GM12878 (cell line): ENCODE data around the gene C2orf92. TPM values are rescaled to one million over a fixed set of nuclear protein-coding genes. Genes with fewer than 3 reads are reported as not detected.

ENCODE experiments used
- ATAC-seq: fragments of 200-7000 bp; cut with Tn5 transposase; 3 replicates; pipeline ENCODE4 v1.9.1; 2020; ENCODE audit warnings: mild to moderate bottlenecking, moderate library complexity
- BruUV-seq: library from RNA; stranded (reverse); fragments of 400-500 nt; replicated peaks from 2 replicates; lab custom pipeline; 2021; lab: Mats Ljungman, UMichigan
- CTCF ChIA-PET: fragments of 300-600 bp; sonication (Branson Sonifier 250); formaldehyde crosslinking; extraction: SDS; loops from one replicate; lab custom pipeline; 2021; ENCODE audit warnings: inconsistent platforms; lab: Yijun Ruan, JAX
- POLR2A ChIA-PET: fragments of 350-600 bp; formaldehyde crosslinking; extraction: SDS; loops from one replicate; lab custom pipeline; 2021; ENCODE audit warnings: inconsistent platforms; lab: Charles Lee
- RAD21 ChIA-PET: fragments of 300-600 bp; sonication (Branson Sonifier 250); formaldehyde crosslinking; loops from one replicate; lab custom pipeline; 2023; ENCODE audit warnings: antibody characterized with exemption; ENCODE audit not compliant: unreplicated experiment; lab: Charles Lee
- SMC1A ChIA-PET: fragments of 300-600 bp; sonication (Branson Sonifier 250); formaldehyde crosslinking; loops from one replicate; lab custom pipeline; 2023; ENCODE audit not compliant: unreplicated experiment, uncharacterized antibody; lab: Charles Lee
- DNase-seq: peaks from one replicate; pipeline ENCODE4 v3.0.0-alpha.2; 2011; ENCODE audit warnings: low read depth, low spot score
- FAIRE-seq: peaks from 3 replicates; lab custom pipeline; 2011; peaks lifted over from hg19 to GRCh38; lab: Jason Lieb, UNC
- H2AFZ ChIP-seq: 2 replicates; pipeline ENCODE4 v1.6.0; 2011; ENCODE audit warnings: low read depth, low read length, control low read depth; ENCODE audit not compliant: control insufficient read depth
- H3K27ac ChIP-seq: 2 replicates; pipeline ENCODE4 v1.5.1; 2011; ENCODE audit warnings: control low read depth; ENCODE audit not compliant: control insufficient read depth, insufficient read depth
- H3K27me3 ChIP-seq, 2 experiments: replicated peaks in 1 of 2; 2 replicates each; pipeline versions ENCODE4 v1.6.0 to v1.6.1; 2011; ENCODE audit warnings: low read length in 1 of 2; ENCODE audit not compliant: control insufficient read depth in 2 of 2, insufficient read depth in 2 of 2
- H3K36me3 ChIP-seq, 2 experiments: 2 replicates each; pipeline ENCODE4 v1.5.1; 2011; ENCODE audit warnings: low read length in 1 of 2; ENCODE audit not compliant: control insufficient read depth in 2 of 2, insufficient read depth in 2 of 2
- H3K4me1 ChIP-seq: 2 replicates; pipeline ENCODE4 v1.6.1; 2011; ENCODE audit warnings: mild to moderate bottlenecking, low read length, moderate library complexity, mixed read lengths; ENCODE audit not compliant: control insufficient read depth, insufficient read depth
- H3K4me2 ChIP-seq: 2 replicates; pipeline ENCODE4 v1.6.0; 2011; ENCODE audit warnings: control low read depth; ENCODE audit not compliant: control insufficient read depth, insufficient read depth
- H3K4me3 ChIP-seq: fragments of 200-600 bp; sonication (generic); 2 replicates; pipeline ENCODE4 v1.5.1; 2016
- H3K79me2 ChIP-seq: 2 replicates; pipeline ENCODE4 v1.6.0; 2011; ENCODE audit warnings: low read length; ENCODE audit not compliant: control insufficient read depth, insufficient read depth
- H3K9ac ChIP-seq: 2 replicates; pipeline ENCODE4 v1.8.0; 2011; ENCODE audit warnings: low read length, control low read depth, mixed read lengths; ENCODE audit not compliant: control insufficient read depth, insufficient read depth
- H3K9me3 ChIP-seq: replicated peaks from 3 replicates; pipeline ENCODE4 v1.5.1; 2011; ENCODE audit warnings: mild to moderate bottlenecking, low read length; ENCODE audit not compliant: control insufficient read depth, insufficient read depth
- H4K20me1 ChIP-seq: 2 replicates; pipeline ENCODE4 v1.6.0; 2011; ENCODE audit not compliant: control insufficient read depth, insufficient read depth
- ASH2L ChIP-seq: fragments of 300-600, 200-600 bp; sonication (generic); IDR thresholded peaks from 2 replicates; pipeline ENCODE4 v1.6.1; 2017; ENCODE audit warnings: low read depth, mild to moderate bottlenecking, borderline replicate concordance
- ATF3 ChIP-seq: IDR thresholded peaks from 2 replicates; pipeline ENCODE4 v1.6.1; 2011; ENCODE audit warnings: low read depth, mild to moderate bottlenecking, low read length, moderate library complexity, borderline replicate concordance; ENCODE audit errors: extremely low read depth
- BHLHE40 ChIP-seq, 2 experiments: fragments of 450-650 bp in 1 of 2; IDR thresholded peaks; 2 replicates each; pipeline ENCODE4 v1.6.1; 2011 to 2017; ENCODE audit warnings: low read depth in 2 of 2, borderline replicate concordance in 1 of 2, improper control_type of control experiment in 1 of 2, low read length in 1 of 2, mild to moderate bottlenecking in 1 of 2
- EGR1 ChIP-seq, 2 experiments: IDR thresholded peaks; 1 replicate in 1 of 2; 2 replicates in 1 of 2; pipeline ENCODE4 v1.6.1; 2011 to 2012; ENCODE audit warnings: low read depth in 2 of 2, low read length in 2 of 2, borderline replicate concordance in 1 of 2, mild to moderate bottlenecking in 1 of 2, moderate library complexity in 1 of 2
- EP300 ChIP-seq, 2 experiments: fragments of 150-350 bp in 1 of 2; IDR thresholded peaks; 2 replicates each; pipeline ENCODE4 v1.6.1; 2011 to 2012; ENCODE audit warnings: low read depth in 2 of 2, low read length in 2 of 2, borderline replicate concordance in 1 of 2, improper control_type of control experiment in 1 of 2, inconsistent platforms in 1 of 2; ENCODE audit not compliant: control insufficient read depth in 1 of 2
- GATAD2B ChIP-seq: fragments of 450-650 bp; conservative IDR thresholded peaks from 2 replicates; pipeline ENCODE4 v1.6.1; 2017; ENCODE audit warnings: low read depth, mild to moderate bottlenecking, moderate library complexity
- MEF2B ChIP-seq: fragments of 450-650 bp; IDR thresholded peaks from 2 replicates; pipeline ENCODE4 v1.6.1; 2018; ENCODE audit warnings: mild to moderate bottlenecking, moderate library complexity; ENCODE audit not compliant: partially characterized antibody, poor library complexity, severe bottlenecking
- MYC ChIP-seq: IDR thresholded peaks from 2 replicates; pipeline ENCODE4 v1.6.1; 2011; ENCODE audit warnings: mild to moderate bottlenecking, low read length, moderate library complexity, inconsistent platforms; ENCODE audit not compliant: insufficient read depth, insufficient replicate concordance, insufficient read length, severe bottlenecking
- NFIC ChIP-seq: IDR thresholded peaks from 2 replicates; pipeline ENCODE4 v1.6.1; 2012; ENCODE audit warnings: low read depth, mild to moderate bottlenecking, inconsistent platforms, low read length, moderate library complexity
- NFYA ChIP-seq: IDR thresholded peaks from 2 replicates; pipeline ENCODE4 v1.6.1; 2011; ENCODE audit warnings: low read depth, mild to moderate bottlenecking, low read length, improper control_type of control experiment, borderline replicate concordance
- NFYB ChIP-seq: IDR thresholded peaks from 2 replicates; pipeline ENCODE4 v1.6.1; 2011; ENCODE audit warnings: low read depth, mild to moderate bottlenecking, low read length, improper control_type of control experiment, moderate library complexity; ENCODE audit not compliant: insufficient read depth
- POLR2AphosphoS5 ChIP-seq: IDR thresholded peaks from 2 replicates; pipeline ENCODE4 v1.6.1; 2011; ENCODE audit warnings: mild to moderate bottlenecking, low read length, inconsistent platforms
- RELA ChIP-seq: fragments of 450-650 bp; IDR thresholded peaks from 2 replicates; pipeline ENCODE4 v1.8.0; 2014; ENCODE audit warnings: borderline replicate concordance; ENCODE audit not compliant: partially characterized antibody
- SUZ12 ChIP-seq: fragments of 200-600 bp; sonication (generic); IDR thresholded peaks from one replicate; pipeline ENCODE4 v1.6.1; 2018; ENCODE audit warnings: antibody characterized with exemption, mild to moderate bottlenecking; ENCODE audit not compliant: unreplicated experiment
- TCF3 ChIP-seq: IDR thresholded peaks from 2 replicates; pipeline ENCODE4 v1.6.1; 2012; ENCODE audit warnings: low read depth, mild to moderate bottlenecking, low read length, borderline replicate concordance; ENCODE audit not compliant: insufficient read depth
- ZNF274 ChIP-seq: IDR thresholded peaks from one replicate; pipeline ENCODE4 v1.8.0; 2011; ENCODE audit not compliant: insufficient read length, insufficient read depth
- WGBS: methylation state at CpG from one replicate; pipeline ENCODE4 v1.1.6; 2016; ENCODE audit warnings: low lambda C conversion rate; ENCODE audit not compliant: insufficient replicate concordance, insufficient coverage; ENCODE audit errors: missing lambda C conversion rate; 5-methylcytosine and 5-hydroxymethylcytosine counted together
- in situ Hi-C: fragments of 300-500 bp; cut with MboI; formaldehyde crosslinking; loops from 9 replicates; pipeline ENCODE4 v1.14.3; 2018; ENCODE audit warnings: mixed read lengths
- intact Hi-C: fragments of 100-400 bp; cut with micrococcal nuclease; formaldehyde crosslinking; loops from one replicate; pipeline ENCODE4 v1.14.2; 2022; ENCODE audit not compliant: unreplicated experiment
- polyA plus RNA-seq, 11 experiments: library from polyadenylated mRNA; depleted of rRNA in 4 of 11; unstranded in 6 of 11; stranded (reverse) in 5 of 11; fragments of >200 nt; fragmentation: Nextera tagmentation in 4 of 11; fragmentation: Illumina TruSeq in 1 of 11; extraction: Ambion mirVana in 4 of 11; extraction: Trizol in 1 of 11; gene quantifications; 1 replicate in 1 of 11; 2 replicates in 10 of 11; pipeline versions ENCODE4 v1.2.1 to v1.2.3, GENCODE V29; 2011 to 2016; ENCODE audit warnings: inconsistent platforms in 2 of 11, missing spikeins in 2 of 11, low read depth in 1 of 11
- total RNA-seq, 4 experiments: library from RNA; depleted of rRNA in 3 of 4; stranded (reverse); fragments of >200 nt in 3 of 4; fragmentation: Illumina TruSeq in 1 of 4; extraction: Trizol in 1 of 4; gene quantifications; 2 replicates each; pipeline versions ENCODE4 v1.2.1 to v1.2.3, GENCODE V29; 2013 to 2021
- TF ChIP-seq, protein P1 (sequence below): fragments of 450-650 bp; formaldehyde crosslinking; IDR thresholded peaks from 2 replicates; pipeline ENCODE4 v1.4.0; 2020; ENCODE audit warnings: mild to moderate bottlenecking, moderate library complexity

The C2orf92 gene
- total and polyA plus RNA-seq, 10 of the 15 experiments (the other 5 are each of a cell fraction or from before 2014, with no cell fraction given): 0.40 to 10.1 (median 3.7) TPM

GRCh38 chr2:97728091-97728731 is 58.7 kb downstream of the C2orf92 start:
- in situ Hi-C loops (no loop called here), intact Hi-C loops (no loop called here)
- Histone ChIP-seq H3K79me2 (no peaks in the 10 kb centered on the region), H3K4me3 (no peak overlapping the region), H2AFZ (no peak overlapping the region), H3K9me3 (peaks cover 2% of the 10 kb centered on the region; the same call in 1 of the 3 replicates), H3K36me3 (no peaks in the 10 kb centered on the region), H4K20me1 (no peaks in the 10 kb centered on the region), H3K4me2 (no peak overlapping the region), H3K27me3 (no peaks in the 10 kb centered on the region), H3K4me1 (no peaks in the 10 kb centered on the region), H3K9ac (no peak overlapping the region), H3K27ac (no peak overlapping the region)
- DNase-seq (no peak), ATAC-seq (no peak), FAIRE-seq (no peak)
- RAD21 ChIA-PET: no interaction called here
- 71% methylated on average over 12 of the region's 12 CpGs for WGBS
- no TSS peak for BruUV-seq
- SMC1A ChIA-PET: interaction anchor here (0.6 to 1.5 kb wide), 2 partner anchors 18 to 208 kb away, joined by 3 read pairs; no protein-coding TSS in a partner anchor
- CTCF ChIA-PET: interaction anchor here (2.9 kb wide), 1 partner anchor 12 kb away, joined by 8 read pairs; no protein-coding TSS in a partner anchor
- POLR2A ChIA-PET: no interaction called here
- no peak for TF ChIP-seq MEF2B
- no peak for TF ChIP-seq NFYB
- no peak for TF ChIP-seq EP300 (IDR thresholded peaks at IDR 0.05; ENCODE audit: borderline replicate concordance in 1 of 2, control insufficient read depth in 1 of 2, low read depth in 2 of 2, low read length in 2 of 2)
- TF ChIP-seq NFIC: no peak
- no peak for TF ChIP-seq MYC
- no peak for TF ChIP-seq ZNF274
- TF ChIP-seq RELA: no peak
- no peak for TF ChIP-seq ATF3
- TF ChIP-seq BHLHE40 (IDR thresholded peaks at IDR 0.05; ENCODE audit: borderline replicate concordance in 1 of 2, low read depth in 2 of 2, low read length in 1 of 2): no peak
- no peak for TF ChIP-seq SUZ12
- TF ChIP-seq, protein P1, sequence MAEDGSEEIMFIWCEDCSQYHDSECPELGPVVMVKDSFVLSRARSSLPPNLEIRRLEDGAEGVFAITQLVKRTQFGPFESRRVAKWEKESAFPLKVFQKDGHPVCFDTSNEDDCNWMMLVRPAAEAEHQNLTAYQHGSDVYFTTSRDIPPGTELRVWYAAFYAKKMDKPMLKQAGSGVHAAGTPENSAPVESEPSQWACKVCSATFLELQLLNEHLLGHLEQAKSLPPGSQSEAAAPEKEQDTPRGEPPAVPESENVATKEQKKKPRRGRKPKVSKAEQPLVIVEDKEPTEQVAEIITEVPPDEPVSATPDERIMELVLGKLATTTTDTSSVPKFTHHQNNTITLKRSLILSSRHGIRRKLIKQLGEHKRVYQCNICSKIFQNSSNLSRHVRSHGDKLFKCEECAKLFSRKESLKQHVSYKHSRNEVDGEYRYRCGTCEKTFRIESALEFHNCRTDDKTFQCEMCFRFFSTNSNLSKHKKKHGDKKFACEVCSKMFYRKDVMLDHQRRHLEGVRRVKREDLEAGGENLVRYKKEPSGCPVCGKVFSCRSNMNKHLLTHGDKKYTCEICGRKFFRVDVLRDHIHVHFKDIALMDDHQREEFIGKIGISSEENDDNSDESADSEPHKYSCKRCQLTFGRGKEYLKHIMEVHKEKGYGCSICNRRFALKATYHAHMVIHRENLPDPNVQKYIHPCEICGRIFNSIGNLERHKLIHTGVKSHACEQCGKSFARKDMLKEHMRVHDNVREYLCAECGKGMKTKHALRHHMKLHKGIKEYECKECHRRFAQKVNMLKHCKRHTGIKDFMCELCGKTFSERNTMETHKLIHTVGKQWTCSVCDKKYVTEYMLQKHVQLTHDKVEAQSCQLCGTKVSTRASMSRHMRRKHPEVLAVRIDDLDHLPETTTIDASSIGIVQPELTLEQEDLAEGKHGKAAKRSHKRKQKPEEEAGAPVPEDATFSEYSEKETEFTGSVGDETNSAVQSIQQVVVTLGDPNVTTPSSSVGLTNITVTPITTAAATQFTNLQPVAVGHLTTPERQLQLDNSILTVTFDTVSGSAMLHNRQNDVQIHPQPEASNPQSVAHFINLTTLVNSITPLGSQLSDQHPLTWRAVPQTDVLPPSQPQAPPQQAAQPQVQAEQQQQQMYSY (CRISPR knock-in tag): no peak
- TF ChIP-seq NFYA: no peak
- TF ChIP-seq TCF3: no peak
- TF ChIP-seq POLR2AphosphoS5: no peak
- no peak for TF ChIP-seq GATAD2B
- TF ChIP-seq EGR1 (IDR thresholded peaks at IDR 0.05; ENCODE audit: borderline replicate concordance in 1 of 2, low read depth in 2 of 2, low read length in 2 of 2): no peak
- no peak for TF ChIP-seq ASH2L
